Loucy (cell line): Measurements from ENCODE around the gene LPP.

ENCODE experiments used
- EZH2phosphoT487 ChIP-seq: fragments of 200-600 bp; IDR thresholded peaks from 2 replicates; pipeline ENCODE4 v1.6.1; 2018; ENCODE audit warnings: antibody characterized with exemption, mild to moderate bottlenecking, moderate library complexity, borderline replicate concordance
- TF ChIP-seq, protein P1 (sequence below): fragments of 200-600 bp; sonication (generic); conservative IDR thresholded peaks from 2 replicates; pipeline ENCODE4 v1.5.1; 2014; ENCODE audit warnings: mild to moderate bottlenecking, antibody characterized with exemption, low read length

- TF ChIP-seq, protein P1, sequence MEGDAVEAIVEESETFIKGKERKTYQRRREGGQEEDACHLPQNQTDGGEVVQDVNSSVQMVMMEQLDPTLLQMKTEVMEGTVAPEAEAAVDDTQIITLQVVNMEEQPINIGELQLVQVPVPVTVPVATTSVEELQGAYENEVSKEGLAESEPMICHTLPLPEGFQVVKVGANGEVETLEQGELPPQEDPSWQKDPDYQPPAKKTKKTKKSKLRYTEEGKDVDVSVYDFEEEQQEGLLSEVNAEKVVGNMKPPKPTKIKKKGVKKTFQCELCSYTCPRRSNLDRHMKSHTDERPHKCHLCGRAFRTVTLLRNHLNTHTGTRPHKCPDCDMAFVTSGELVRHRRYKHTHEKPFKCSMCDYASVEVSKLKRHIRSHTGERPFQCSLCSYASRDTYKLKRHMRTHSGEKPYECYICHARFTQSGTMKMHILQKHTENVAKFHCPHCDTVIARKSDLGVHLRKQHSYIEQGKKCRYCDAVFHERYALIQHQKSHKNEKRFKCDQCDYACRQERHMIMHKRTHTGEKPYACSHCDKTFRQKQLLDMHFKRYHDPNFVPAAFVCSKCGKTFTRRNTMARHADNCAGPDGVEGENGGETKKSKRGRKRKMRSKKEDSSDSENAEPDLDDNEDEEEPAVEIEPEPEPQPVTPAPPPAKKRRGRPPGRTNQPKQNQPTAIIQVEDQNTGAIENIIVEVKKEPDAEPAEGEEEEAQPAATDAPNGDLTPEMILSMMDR = no peak
- TF ChIP-seq EZH2phosphoT487 = no peak
These were observed 85.6 kb downstream of the LPP start for GRCh38 chr3:188239577-188239976.
